Measurements from ENCODE around the gene NOP53.
"Not testable (repeated sequence)": the region's sequence is repeated elsewhere in the genome, so short reads cannot be mapped to it uniquely, and the experiment has no call there.

Gene NOP53

GRCh38 chr19:47754206-47755064, 9.1 kb downstream of the NOP53 start:
- DNase-seq (ENCODE audit: low read depth in 2 of 2) = no peak

GRCh38 chr19:47755065-47755761, 9.9 kb downstream of the NOP53 start:
- no peak for DNase-seq (ENCODE audit: low read depth in 2 of 2)

GRCh38 chr19:47755762-47756626, 10.6 kb downstream of the NOP53 start:
- DNase-seq (ENCODE audit: low read depth in 2 of 2) = no peak

GRCh38 chr19:47756627-47756929, 11.2 kb downstream of the NOP53 start:
- no peak for DNase-seq (ENCODE audit: low read depth in 2 of 2)

- no peak for DNase-seq (ENCODE audit: low read depth in 2 of 2)
Measured at GRCh38 chr19:47756953-47757608, 11.7 kb downstream of the NOP53 start.

- no peak for DNase-seq (ENCODE audit: low read depth in 2 of 2)
Measured at GRCh38 chr19:47757617-47758442, 12.5 kb downstream of the NOP53 start.

GRCh38 chr19:47758443-47758804, 13.1 kb downstream of the NOP53 start:
- no peak for DNase-seq (ENCODE audit: low read depth in 2 of 2)

- no peak for DNase-seq (ENCODE audit: low read depth in 2 of 2)
Measured at GRCh38 chr19:47760632-47760999, 15.3 kb downstream of the NOP53 start.

- DNase-seq (ENCODE audit: low read depth in 2 of 2) = no peak
Measured at GRCh38 chr19:47761566-47761965, 16.2 kb downstream of the NOP53 start.

- DNase-seq (ENCODE audit: low read depth in 2 of 2) = no peak
Measured at GRCh38 chr19:47762151-47762550, 16.8 kb downstream of the NOP53 start.

- no peak for DNase-seq (ENCODE audit: low read depth in 2 of 2)
Measured at GRCh38 chr19:47762615-47763308, 17.4 kb downstream of the NOP53 start.

- DNase-seq (ENCODE audit: low read depth in 2 of 2) = not testable (repeated sequence)
Measured at GRCh38 chr19:47764705-47765104, 19.4 kb downstream of the NOP53 start.

GRCh38 chr19:47765523-47766358, 20.4 kb downstream of the NOP53 start:
- DNase-seq (ENCODE audit: low read depth in 2 of 2) = no peak

GRCh38 chr19:47766359-47766620, 20.9 kb downstream of the NOP53 start:
- no peak for DNase-seq (ENCODE audit: low read depth in 2 of 2)

GRCh38 chr19:47766670-47767069, 21.3 kb downstream of the NOP53 start:
- DNase-seq (ENCODE audit: low read depth in 2 of 2) = no peak

GRCh38 chr19:47767349-47767748, 22.0 kb downstream of the NOP53 start:
- no peak for DNase-seq (ENCODE audit: low read depth in 2 of 2)

GRCh38 chr19:47768604-47769003, 23.3 kb downstream of the NOP53 start:
- no peak for DNase-seq (ENCODE audit: low read depth in 2 of 2)

GRCh38 chr19:47769534-47769933, 24.2 kb downstream of the NOP53 start:
- DNase-seq (ENCODE audit: low read depth in 2 of 2) = no peak

GRCh38 chr19:47771291-47771690, 25.9 kb downstream of the NOP53 start:
- DNase-seq (ENCODE audit: low read depth in 2 of 2) = not testable (repeated sequence)

- no peak for DNase-seq (ENCODE audit: low read depth in 2 of 2)
Measured at GRCh38 chr19:47776568-47776967, 31.2 kb downstream of the NOP53 start.
